WTC11 (cell line): Measurements from ENCODE around the gene LDLRAD1. TPM values are rescaled to one million over a fixed set of nuclear protein-coding genes. Genes with fewer than 3 reads are reported as not detected.

Experiments used
- ATAC-seq: fragments of 200-7000 bp; cut with Tn5 transposase; 2 replicates; pipeline ENCODE4 v1.10.0; 2021; ENCODE audit warnings: mild to moderate bottlenecking, moderate library complexity
- CTCF ChIA-PET: fragments of 300-600 bp; sonication (Branson Sonifier 250); formaldehyde crosslinking; loops from one replicate; lab custom pipeline; 2021; ENCODE audit warnings: antibody characterized with exemption; lab: Charles Lee
- POLR2A ChIA-PET: fragments of 350-600 bp; sonication (Branson Sonifier 250); formaldehyde crosslinking; loops from one replicate; lab custom pipeline; 2021; ENCODE audit warnings: antibody characterized with exemption; lab: Charles Lee
- DNase-seq: peaks from one replicate; pipeline ENCODE4 v3.0.0; 2021; ENCODE audit warnings: low spot score
- H3K27ac Mint-ChIP-seq: 2 replicates; pipeline ENCODE4 v1.8.0; 2021; ENCODE audit warnings: mixed read lengths
- H3K27me3 Mint-ChIP-seq: 2 replicates; pipeline ENCODE4 v1.8.0; 2021; ENCODE audit warnings: low read depth, mild to moderate bottlenecking, moderate library complexity, mixed read lengths
- H3K36me3 Mint-ChIP-seq: 2 replicates; pipeline ENCODE4 v1.8.0; 2021; ENCODE audit warnings: mixed read lengths
- H3K4me1 Mint-ChIP-seq: 2 replicates; pipeline ENCODE4 v1.8.0; 2022; ENCODE audit warnings: mixed read lengths
- H3K4me3 Mint-ChIP-seq: 2 replicates; pipeline ENCODE4 v1.8.0; 2021; ENCODE audit warnings: mild to moderate bottlenecking, moderate library complexity, mixed read lengths
- H3K9me3 Mint-ChIP-seq: 2 replicates; pipeline ENCODE4 v1.8.0; 2021; ENCODE audit warnings: mixed read lengths
- CBFB ChIP-seq: sonication (generic); formaldehyde crosslinking; IDR thresholded peaks from 2 replicates; pipeline ENCODE4 v1.8.1; 2022; ENCODE audit warnings: mild to moderate bottlenecking, low read depth, missing genetic modification reagents
- CREM ChIP-seq: sonication (generic); formaldehyde crosslinking; IDR thresholded peaks from 2 replicates; pipeline ENCODE4 v1.8.1; 2022; ENCODE audit warnings: mild to moderate bottlenecking, missing genetic modification reagents, moderate library complexity
- ETV6 ChIP-seq: sonication (generic); formaldehyde crosslinking; IDR thresholded peaks from 2 replicates; pipeline ENCODE4 v1.8.1; 2022; ENCODE audit warnings: mild to moderate bottlenecking, missing genetic modification reagents
- KAT7 ChIP-seq: sonication (generic); formaldehyde crosslinking; IDR thresholded peaks from 2 replicates; pipeline ENCODE4 v1.8.1; 2023; ENCODE audit warnings: missing genetic modification reagents, mild to moderate bottlenecking, borderline replicate concordance
- NFATC4 ChIP-seq: fragments of 250-450 bp; sonication (Bioruptor Pico); IDR thresholded peaks from 2 replicates; pipeline ENCODE4 v1.9.0; 2021; ENCODE audit warnings: mild to moderate bottlenecking
- NFE2L1 ChIP-seq: sonication (generic); formaldehyde crosslinking; IDR thresholded peaks from 2 replicates; pipeline ENCODE4 v1.8.1; 2023; ENCODE audit warnings: missing genetic modification reagents
- NFYB ChIP-seq: sonication (generic); formaldehyde crosslinking; conservative IDR thresholded peaks from 2 replicates; pipeline ENCODE4 v1.8.0; 2022; ENCODE audit warnings: low read depth, missing genetic modification reagents
- PRRX2 ChIP-seq: fragments of 250-450 bp; sonication (Bioruptor Pico); IDR thresholded peaks from 2 replicates; pipeline ENCODE4 v1.8.0; 2021; ENCODE audit warnings: mild to moderate bottlenecking
- RELA ChIP-seq: sonication (generic); formaldehyde crosslinking; IDR thresholded peaks from 2 replicates; pipeline ENCODE4 v1.8.1; 2022; ENCODE audit warnings: missing genetic modification reagents, mild to moderate bottlenecking, borderline replicate concordance
- SMAD3 ChIP-seq: sonication (generic); formaldehyde crosslinking; IDR thresholded peaks from 2 replicates; pipeline ENCODE4 v1.8.0; 2022; ENCODE audit warnings: missing genetic modification reagents, mild to moderate bottlenecking, borderline replicate concordance
- SOX15 ChIP-seq: fragments of 250-450 bp; sonication (Bioruptor Pico); IDR thresholded peaks from 2 replicates; pipeline ENCODE4 v1.9.0; 2021; ENCODE audit warnings: mild to moderate bottlenecking
- TEAD4 ChIP-seq: sonication (generic); formaldehyde crosslinking; IDR thresholded peaks from 2 replicates; pipeline ENCODE4 v1.8.0; 2022; ENCODE audit warnings: mild to moderate bottlenecking, missing genetic modification reagents
- total RNA-seq: library from RNA; stranded (reverse); gene quantifications from 3 replicates; pipeline ENCODE4 v1.2.3, GENCODE V29; 2021
- TF ChIP-seq, protein P1 (sequence below): fragments of 250-450 bp; sonication (Bioruptor Pico); conservative IDR thresholded peaks from 2 replicates; pipeline ENCODE4 v1.9.0; 2021; ENCODE audit warnings: mild to moderate bottlenecking
- TF ChIP-seq, protein P2 (sequence below): sonication (generic); formaldehyde crosslinking; IDR thresholded peaks from 2 replicates; pipeline ENCODE4 v1.8.0; 2022; ENCODE audit warnings: mild to moderate bottlenecking, missing genetic modification reagents
- TF ChIP-seq, protein P3 (sequence below): sonication (generic); formaldehyde crosslinking; conservative IDR thresholded peaks from 2 replicates; pipeline ENCODE4 v1.8.1; 2022; ENCODE audit warnings: mild to moderate bottlenecking, missing genetic modification reagents
- TF ChIP-seq, protein P4 (sequence below): sonication (generic); formaldehyde crosslinking; IDR thresholded peaks from 2 replicates; pipeline ENCODE4 v1.8.0; 2023; ENCODE audit warnings: missing genetic modification reagents, mild to moderate bottlenecking, borderline replicate concordance
- TF ChIP-seq, protein P5 (sequence below): fragments of 250-450 bp; sonication (Bioruptor Pico); IDR thresholded peaks from 2 replicates; pipeline ENCODE4 v1.9.0; 2021; ENCODE audit warnings: mild to moderate bottlenecking
- TF ChIP-seq, protein P6 (sequence below): sonication (generic); formaldehyde crosslinking; IDR thresholded peaks from 2 replicates; pipeline ENCODE4 v1.8.1; 2023; ENCODE audit warnings: mild to moderate bottlenecking, missing genetic modification reagents

The LDLRAD1 gene
- total RNA-seq, 1 experiment from 2014 or later: 0.09 TPM

DNA sequence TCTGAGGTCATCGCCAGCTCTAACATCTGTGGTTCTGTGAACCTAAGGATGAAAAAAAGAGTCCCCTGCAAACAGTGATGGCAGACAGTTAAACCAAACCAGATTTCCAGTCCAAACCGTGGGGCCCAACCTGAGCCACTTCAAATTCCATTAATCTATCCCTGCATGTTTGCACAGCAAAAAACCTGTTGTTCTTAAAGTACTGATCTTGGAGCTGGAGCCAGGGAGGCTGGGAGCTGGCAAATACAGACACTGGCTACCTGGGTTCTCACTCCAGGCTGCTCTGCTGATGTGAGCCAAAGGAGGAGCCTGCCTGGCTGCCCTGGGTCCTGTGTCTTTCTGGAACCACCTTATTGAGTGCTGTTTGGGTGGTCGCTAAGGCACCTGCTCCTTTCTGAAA is 16.4 kb downstream of the LDLRAD1 start (continued):
- no peak for TF ChIP-seq NFYB (CRISPR knock-in tag)
- no peak for TF ChIP-seq TEAD4
- TF ChIP-seq, protein P1, sequence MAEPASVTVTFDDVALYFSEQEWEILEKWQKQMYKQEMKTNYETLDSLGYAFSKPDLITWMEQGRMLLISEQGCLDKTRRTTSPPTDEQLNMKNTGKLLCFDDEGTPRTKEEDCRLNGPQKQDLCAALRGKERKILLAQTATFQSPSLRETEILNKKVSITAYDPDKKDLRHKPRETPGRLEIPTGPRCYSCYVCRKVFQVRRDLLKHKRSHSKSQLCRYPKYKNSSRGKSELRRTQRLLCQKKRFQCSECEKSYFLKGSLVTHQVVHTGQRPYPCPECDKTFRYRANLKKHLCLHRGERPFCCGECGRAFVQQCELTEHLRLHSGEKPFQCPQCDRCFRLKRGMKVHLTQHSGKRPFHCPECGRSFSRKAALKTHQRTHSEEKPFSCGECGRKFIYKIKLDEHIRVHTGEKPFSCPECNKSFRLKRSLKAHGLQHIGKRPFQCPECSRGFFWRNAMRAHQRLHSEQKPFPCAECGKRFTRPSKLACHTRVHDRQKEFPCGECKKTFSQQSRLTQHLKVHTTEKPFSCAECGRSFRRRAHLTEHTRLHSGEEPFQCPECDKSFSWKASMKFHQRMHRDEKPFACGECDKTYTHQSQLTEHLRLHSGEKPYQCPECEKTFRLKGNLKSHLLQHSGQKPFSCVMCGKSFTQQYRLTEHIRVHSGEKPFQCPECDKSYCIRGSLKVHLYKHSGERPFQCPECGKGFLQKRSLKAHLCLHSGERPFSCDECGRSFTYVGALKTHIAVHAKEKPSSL: no peak
- no peak for TF ChIP-seq ETV6 (CRISPR knock-in tag)
- no peak for TF ChIP-seq KAT7 (CRISPR knock-in tag)
- TF ChIP-seq RELA: no peak
- TF ChIP-seq, all 79 proteins: peak for 0

DNA sequence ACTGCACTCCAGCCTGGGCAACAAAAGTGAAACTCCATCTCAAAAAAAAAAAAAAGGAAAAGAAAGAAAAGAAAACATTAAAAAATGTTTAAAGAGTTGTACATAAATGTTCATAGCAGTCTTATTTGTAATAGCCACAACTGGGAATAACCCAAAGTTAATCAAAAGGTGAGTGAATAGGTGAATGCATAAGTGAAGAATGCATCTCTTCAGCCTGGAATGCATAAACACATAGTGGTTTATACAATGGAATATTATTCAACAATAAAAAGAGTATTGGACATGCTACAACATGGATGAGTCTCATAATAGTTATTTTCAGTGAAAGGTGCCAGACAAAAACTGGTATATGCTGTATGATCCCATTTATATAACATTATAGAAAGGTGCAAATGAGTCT is 18.1 kb downstream of the LDLRAD1 start:
- DNase-seq (no peak), ATAC-seq (no peak)
- Mint-ChIP-seq H3K36me3 (no peaks in the 10 kb centered on the region; the same call in 1 of the 2 replicates), H3K27me3 (peaks cover 13% of the 10 kb centered on the region), H3K4me1 (no peaks in the 10 kb centered on the region), H3K27ac (no peak overlapping the region), H3K4me3 (no peak overlapping the region), H3K9me3 (peaks cover 14% of the 10 kb centered on the region)
- POLR2A ChIA-PET: interaction anchor here (0.6 kb wide), 1 partner anchor 707 kb away, joined by 3 read pairs; no protein-coding TSS in a partner anchor
- CTCF ChIA-PET: no interaction called here
- TF ChIP-seq, protein P2, sequence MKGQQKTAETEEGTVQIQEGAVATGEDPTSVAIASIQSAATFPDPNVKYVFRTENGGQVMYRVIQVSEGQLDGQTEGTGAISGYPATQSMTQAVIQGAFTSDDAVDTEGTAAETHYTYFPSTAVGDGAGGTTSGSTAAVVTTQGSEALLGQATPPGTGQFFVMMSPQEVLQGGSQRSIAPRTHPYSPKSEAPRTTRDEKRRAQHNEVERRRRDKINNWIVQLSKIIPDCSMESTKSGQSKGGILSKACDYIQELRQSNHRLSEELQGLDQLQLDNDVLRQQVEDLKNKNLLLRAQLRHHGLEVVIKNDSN (CRISPR knock-in tag): no peak
- TF ChIP-seq, protein P3, sequence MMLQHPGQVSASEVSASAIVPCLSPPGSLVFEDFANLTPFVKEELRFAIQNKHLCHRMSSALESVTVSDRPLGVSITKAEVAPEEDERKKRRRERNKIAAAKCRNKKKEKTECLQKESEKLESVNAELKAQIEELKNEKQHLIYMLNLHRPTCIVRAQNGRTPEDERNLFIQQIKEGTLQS: no peak
- TF ChIP-seq CREM (CRISPR knock-in tag) (no peak), NFE2L1 (CRISPR knock-in tag) (no peak), CBFB (CRISPR knock-in tag) (no peak), SMAD3 (CRISPR knock-in tag) (no peak), PRRX2 (CRISPR knock-in tag) (no peak)
- TF ChIP-seq, protein P4, sequence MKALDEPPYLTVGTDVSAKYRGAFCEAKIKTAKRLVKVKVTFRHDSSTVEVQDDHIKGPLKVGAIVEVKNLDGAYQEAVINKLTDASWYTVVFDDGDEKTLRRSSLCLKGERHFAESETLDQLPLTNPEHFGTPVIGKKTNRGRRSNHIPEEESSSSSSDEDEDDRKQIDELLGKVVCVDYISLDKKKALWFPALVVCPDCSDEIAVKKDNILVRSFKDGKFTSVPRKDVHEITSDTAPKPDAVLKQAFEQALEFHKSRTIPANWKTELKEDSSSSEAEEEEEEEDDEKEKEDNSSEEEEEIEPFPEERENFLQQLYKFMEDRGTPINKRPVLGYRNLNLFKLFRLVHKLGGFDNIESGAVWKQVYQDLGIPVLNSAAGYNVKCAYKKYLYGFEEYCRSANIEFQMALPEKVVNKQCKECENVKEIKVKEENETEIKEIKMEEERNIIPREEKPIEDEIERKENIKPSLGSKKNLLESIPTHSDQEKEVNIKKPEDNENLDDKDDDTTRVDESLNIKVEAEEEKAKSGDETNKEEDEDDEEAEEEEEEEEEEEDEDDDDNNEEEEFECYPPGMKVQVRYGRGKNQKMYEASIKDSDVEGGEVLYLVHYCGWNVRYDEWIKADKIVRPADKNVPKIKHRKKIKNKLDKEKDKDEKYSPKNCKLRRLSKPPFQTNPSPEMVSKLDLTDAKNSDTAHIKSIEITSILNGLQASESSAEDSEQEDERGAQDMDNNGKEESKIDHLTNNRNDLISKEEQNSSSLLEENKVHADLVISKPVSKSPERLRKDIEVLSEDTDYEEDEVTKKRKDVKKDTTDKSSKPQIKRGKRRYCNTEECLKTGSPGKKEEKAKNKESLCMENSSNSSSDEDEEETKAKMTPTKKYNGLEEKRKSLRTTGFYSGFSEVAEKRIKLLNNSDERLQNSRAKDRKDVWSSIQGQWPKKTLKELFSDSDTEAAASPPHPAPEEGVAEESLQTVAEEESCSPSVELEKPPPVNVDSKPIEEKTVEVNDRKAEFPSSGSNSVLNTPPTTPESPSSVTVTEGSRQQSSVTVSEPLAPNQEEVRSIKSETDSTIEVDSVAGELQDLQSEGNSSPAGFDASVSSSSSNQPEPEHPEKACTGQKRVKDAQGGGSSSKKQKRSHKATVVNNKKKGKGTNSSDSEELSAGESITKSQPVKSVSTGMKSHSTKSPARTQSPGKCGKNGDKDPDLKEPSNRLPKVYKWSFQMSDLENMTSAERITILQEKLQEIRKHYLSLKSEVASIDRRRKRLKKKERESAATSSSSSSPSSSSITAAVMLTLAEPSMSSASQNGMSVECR (CRISPR knock-in tag): no peak
- TF ChIP-seq, protein P1: no peak

DNA sequence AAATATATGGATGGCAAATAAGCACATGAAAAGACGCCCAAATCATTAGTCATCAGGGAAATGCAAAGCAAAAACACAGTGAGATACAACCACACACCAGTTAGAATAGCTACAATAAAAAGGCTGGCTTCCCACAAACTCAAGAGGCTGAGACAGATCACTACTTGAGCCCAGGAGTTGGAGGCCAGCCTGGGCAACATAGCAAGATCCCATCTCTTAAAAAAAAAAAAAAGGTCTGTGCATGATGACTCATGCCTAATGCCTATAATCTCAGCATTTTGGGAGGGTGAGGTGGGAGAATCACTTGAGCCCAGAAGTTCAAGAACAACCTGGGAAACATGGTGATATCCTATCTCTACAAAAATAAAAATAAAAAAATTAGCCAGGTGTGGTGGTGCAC is 19.8 kb downstream of the LDLRAD1 start:
- ChIA-PET POLR2A (no interaction called here), CTCF (interaction anchor here (0.7 kb wide), 1 partner anchor 127 kb away, joined by 4 read pairs; no protein-coding TSS in a partner anchor)
- Mint-ChIP-seq H3K9me3 (peaks cover 9% of the 10 kb centered on the region), H3K27me3 (peaks cover 9% of the 10 kb centered on the region), H3K4me1 (no peaks in the 10 kb centered on the region), H3K36me3 (no peaks in the 10 kb centered on the region; the same call in 1 of the 2 replicates), H3K27ac (no peak overlapping the region), H3K4me3 (no peak overlapping the region)
- ATAC-seq (no peak), DNase-seq (no peak)
- TF ChIP-seq SOX15 (CRISPR knock-in tag) (no peak), NFATC4 (CRISPR knock-in tag) (no peak)
- TF ChIP-seq, protein P5, sequence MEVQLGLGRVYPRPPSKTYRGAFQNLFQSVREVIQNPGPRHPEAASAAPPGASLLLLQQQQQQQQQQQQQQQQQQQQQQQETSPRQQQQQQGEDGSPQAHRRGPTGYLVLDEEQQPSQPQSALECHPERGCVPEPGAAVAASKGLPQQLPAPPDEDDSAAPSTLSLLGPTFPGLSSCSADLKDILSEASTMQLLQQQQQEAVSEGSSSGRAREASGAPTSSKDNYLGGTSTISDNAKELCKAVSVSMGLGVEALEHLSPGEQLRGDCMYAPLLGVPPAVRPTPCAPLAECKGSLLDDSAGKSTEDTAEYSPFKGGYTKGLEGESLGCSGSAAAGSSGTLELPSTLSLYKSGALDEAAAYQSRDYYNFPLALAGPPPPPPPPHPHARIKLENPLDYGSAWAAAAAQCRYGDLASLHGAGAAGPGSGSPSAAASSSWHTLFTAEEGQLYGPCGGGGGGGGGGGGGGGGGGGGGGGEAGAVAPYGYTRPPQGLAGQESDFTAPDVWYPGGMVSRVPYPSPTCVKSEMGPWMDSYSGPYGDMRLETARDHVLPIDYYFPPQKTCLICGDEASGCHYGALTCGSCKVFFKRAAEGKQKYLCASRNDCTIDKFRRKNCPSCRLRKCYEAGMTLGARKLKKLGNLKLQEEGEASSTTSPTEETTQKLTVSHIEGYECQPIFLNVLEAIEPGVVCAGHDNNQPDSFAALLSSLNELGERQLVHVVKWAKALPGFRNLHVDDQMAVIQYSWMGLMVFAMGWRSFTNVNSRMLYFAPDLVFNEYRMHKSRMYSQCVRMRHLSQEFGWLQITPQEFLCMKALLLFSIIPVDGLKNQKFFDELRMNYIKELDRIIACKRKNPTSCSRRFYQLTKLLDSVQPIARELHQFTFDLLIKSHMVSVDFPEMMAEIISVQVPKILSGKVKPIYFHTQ (CRISPR knock-in tag): no peak
- TF ChIP-seq, protein P6, sequence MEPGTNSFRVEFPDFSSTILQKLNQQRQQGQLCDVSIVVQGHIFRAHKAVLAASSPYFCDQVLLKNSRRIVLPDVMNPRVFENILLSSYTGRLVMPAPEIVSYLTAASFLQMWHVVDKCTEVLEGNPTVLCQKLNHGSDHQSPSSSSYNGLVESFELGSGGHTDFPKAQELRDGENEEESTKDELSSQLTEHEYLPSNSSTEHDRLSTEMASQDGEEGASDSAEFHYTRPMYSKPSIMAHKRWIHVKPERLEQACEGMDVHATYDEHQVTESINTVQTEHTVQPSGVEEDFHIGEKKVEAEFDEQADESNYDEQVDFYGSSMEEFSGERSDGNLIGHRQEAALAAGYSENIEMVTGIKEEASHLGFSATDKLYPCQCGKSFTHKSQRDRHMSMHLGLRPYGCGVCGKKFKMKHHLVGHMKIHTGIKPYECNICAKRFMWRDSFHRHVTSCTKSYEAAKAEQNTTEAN (CRISPR knock-in tag): no peak
